IMR-90 (cell line): ENCODE measurements around the gene ZSCAN25. TPM values are rescaled to one million over a fixed set of nuclear protein-coding genes. Genes with fewer than 3 reads are reported as not detected.

Source experiments
- ATAC-seq: fragments of 200-7000 bp; cut with Tn5 transposase; 2 replicates; pipeline ENCODE4 v1.9.1; 2020; ENCODE audit warnings: low read depth, mild to moderate bottlenecking, moderate library complexity
- BruUV-seq: library from RNA; stranded (reverse); fragments of 400-500 nt; replicated peaks from 2 replicates; lab custom pipeline; 2021; lab: Mats Ljungman, UMichigan
- CTCF ChIA-PET: fragments of 300-600 bp; formaldehyde crosslinking; extraction: SDS; loops from one replicate; lab custom pipeline; 2021; ENCODE audit warnings: antibody characterized with exemption; lab: Yijun Ruan, JAX
- POLR2A ChIA-PET: fragments of 300-600 bp; sonication (Branson Sonifier 250); formaldehyde crosslinking; loops from one replicate; lab custom pipeline; 2022; ENCODE audit warnings: antibody characterized with exemption; ENCODE audit not compliant: unreplicated experiment; lab: Charles Lee
- DNase-seq: peaks from one replicate; pipeline ENCODE4 v3.0.0; 2013
- H2AFZ ChIP-seq: replicated peaks from 2 replicates; pipeline ENCODE3; 2013; ENCODE audit warnings: low read length, mild to moderate bottlenecking; ENCODE audit not compliant: poor library complexity
- H2AK5ac ChIP-seq: 2 replicates; pipeline ENCODE4 v1.6.1; 2013; ENCODE audit warnings: low read depth, low read length, inconsistent platforms
- H2AK9ac ChIP-seq: replicated peaks from 2 replicates; pipeline ENCODE3; 2013; ENCODE audit warnings: mild to moderate bottlenecking, low read depth, low read length, moderate library complexity; ENCODE audit not compliant: poor library complexity
- H2BK120ac ChIP-seq: 2 replicates; pipeline ENCODE4 v1.6.1; 2013; ENCODE audit warnings: low read depth, low read length, inconsistent platforms
- H2BK15ac ChIP-seq: 3 replicates; pipeline ENCODE4 v1.6.1; 2013; ENCODE audit warnings: low read depth, low read length, inconsistent platforms
- H2BK20ac ChIP-seq: 2 replicates; pipeline ENCODE4 v1.6.1; 2013; ENCODE audit warnings: low read depth, mild to moderate bottlenecking, inconsistent platforms, low read length, moderate library complexity
- H2BK5ac ChIP-seq: 2 replicates; pipeline ENCODE4 v1.6.1; 2013; ENCODE audit warnings: mild to moderate bottlenecking, low read depth, low read length, inconsistent platforms; ENCODE audit not compliant: poor library complexity, severe bottlenecking
- H3K14ac ChIP-seq: replicated peaks from 2 replicates; pipeline ENCODE4 v1.6.1; 2013; ENCODE audit warnings: low read depth, low read length, inconsistent platforms
- H3K18ac ChIP-seq: 2 replicates; pipeline ENCODE4 v1.6.1; 2013; ENCODE audit warnings: low read depth, low read length, control low read depth
- H3K23ac ChIP-seq: 2 replicates; pipeline ENCODE4 v1.6.1; 2013; ENCODE audit warnings: low read depth, low read length, inconsistent platforms
- H3K27ac ChIP-seq: 2 replicates; pipeline ENCODE4 v1.5.1; 2013; ENCODE audit warnings: mild to moderate bottlenecking, control low read depth, low read length; ENCODE audit not compliant: insufficient read depth
- H3K27me3 ChIP-seq: 2 replicates; pipeline ENCODE4 v1.6.1; 2013; ENCODE audit warnings: low read length; ENCODE audit not compliant: control insufficient read depth, insufficient read depth
- H3K36me3 ChIP-seq: 2 replicates; pipeline ENCODE4 v1.6.1; 2013; ENCODE audit warnings: low read length, mixed read lengths; ENCODE audit not compliant: control insufficient read depth, insufficient read depth
- H3K4ac ChIP-seq: 2 replicates; pipeline ENCODE4 v1.6.1; 2013; ENCODE audit warnings: low read depth, low read length, inconsistent platforms
- H3K4me1 ChIP-seq: 2 replicates; pipeline ENCODE4 v1.6.1; 2013; ENCODE audit warnings: low read length, mixed read lengths; ENCODE audit not compliant: control insufficient read depth, insufficient read depth
- H3K4me2 ChIP-seq: 2 replicates; pipeline ENCODE4 v1.6.1; 2013; ENCODE audit warnings: low read depth, mild to moderate bottlenecking, control low read depth, low read length, moderate library complexity
- H3K4me3 ChIP-seq: 2 replicates; pipeline ENCODE4 v1.5.1; 2013; ENCODE audit warnings: low read depth, mild to moderate bottlenecking, control low read depth, low read length, moderate library complexity; ENCODE audit not compliant: insufficient read depth
- H3K56ac ChIP-seq: 2 replicates; pipeline ENCODE4 v1.6.1; 2013; ENCODE audit warnings: low read length, inconsistent platforms; ENCODE audit not compliant: insufficient read depth; ENCODE audit errors: extremely low read depth
- H3K79me1 ChIP-seq, 2 experiments: 2 replicates each; pipeline ENCODE4 v1.6.1; 2013; ENCODE audit warnings: low read length in 2 of 2, inconsistent platforms in 1 of 2, low read depth in 1 of 2
- H3K9ac ChIP-seq: 2 replicates; pipeline ENCODE4 v1.6.1; 2013; ENCODE audit warnings: low read depth, low read length, control low read depth
- H3K9me1 ChIP-seq: 2 replicates; pipeline ENCODE4 v1.6.1; 2013; ENCODE audit warnings: low read length, inconsistent platforms; ENCODE audit not compliant: insufficient read depth
- H3K9me3 ChIP-seq: 2 replicates; pipeline ENCODE4 v1.6.1; 2013; ENCODE audit warnings: low read length; ENCODE audit not compliant: control insufficient read depth, insufficient read depth
- H4K20me1 ChIP-seq: 2 replicates; pipeline ENCODE4 v1.6.1; 2013; ENCODE audit warnings: low read length, inconsistent platforms; ENCODE audit not compliant: insufficient read depth
- H4K5ac ChIP-seq: 2 replicates; pipeline ENCODE4 v1.6.1; 2013; ENCODE audit warnings: mild to moderate bottlenecking, low read depth, low read length, control low read depth
- H4K8ac ChIP-seq, 2 experiments: 2 replicates each; pipeline ENCODE4 v1.6.1; 2013; ENCODE audit warnings: low read depth in 2 of 2, low read length in 2 of 2, control low read depth in 1 of 2, inconsistent platforms in 1 of 2
- H4K91ac ChIP-seq: 2 replicates; pipeline ENCODE4 v1.6.1; 2013; ENCODE audit warnings: low read depth, low read length, inconsistent platforms; ENCODE audit not compliant: insufficient read depth
- BHLHE40 ChIP-seq: fragments of 150-350 bp; IDR thresholded peaks from 2 replicates; pipeline ENCODE4 v1.6.1; 2016; ENCODE audit warnings: mild to moderate bottlenecking, low read depth, low read length
- CHD1 ChIP-seq: IDR thresholded peaks from 2 replicates; pipeline ENCODE4 v1.6.1; 2012; ENCODE audit warnings: low read depth, low read length, improper control_type of control experiment
- MAZ ChIP-seq: IDR thresholded peaks from 2 replicates; pipeline ENCODE4 v1.6.1; 2012; ENCODE audit warnings: low read depth, mild to moderate bottlenecking, low read length, improper control_type of control experiment, moderate library complexity, borderline replicate concordance
- NFE2L2 ChIP-seq: fragments of 150-350 bp; IDR thresholded peaks from 2 replicates; pipeline ENCODE4 v1.6.1; 2016; ENCODE audit warnings: low read depth, mild to moderate bottlenecking, low read length
- WGBS, 2 experiments: methylation state at CpG; one replicate each; pipeline versions ENCODE4 v1.1.5 to v1.1.7; 2013; ENCODE audit warnings: missing lambda C conversion rate in 2 of 2; ENCODE audit not compliant: insufficient read length in 1 of 2; ENCODE audit errors: extremely low coverage in 2 of 2; 5-methylcytosine and 5-hydroxymethylcytosine counted together
- dilution Hi-C: fragments of 300-500 bp; cut with HindIII; formaldehyde crosslinking; loops from one replicate; pipeline ENCODE4 v1.14.3; 2018; ENCODE audit warnings: low sequenced_read_pairs; ENCODE audit not compliant: unreplicated experiment
- in situ Hi-C: fragments of 300-500 bp; cut with MboI; formaldehyde crosslinking; loops from 3 replicates; pipeline ENCODE4 v1.14.3; 2019; ENCODE audit warnings: low sequenced_read_pairs, inconsistent platforms, mixed read lengths
- intact Hi-C: fragments of 100-400 bp; cut with micrococcal nuclease; formaldehyde crosslinking; loops from 2 replicates; pipeline ENCODE4 v1.10.0; 2022
- polyA plus RNA-seq, 3 experiments: library from polyadenylated mRNA; depleted of rRNA; stranded (reverse); fragments of >200 nt; gene quantifications; 2 replicates each; pipeline ENCODE4 v1.2.3, GENCODE V29; 2012; ENCODE audit warnings: low replicate concordance in 1 of 3
- total RNA-seq: library from RNA; depleted of rRNA; stranded (reverse); fragments of >200 nt; gene quantifications from 2 replicates; pipeline ENCODE4 v1.2.3, GENCODE V29; 2012
- TF ChIP-seq, protein P1 (sequence below): fragments of 150-350 bp; IDR thresholded peaks from 2 replicates; pipeline ENCODE4 v1.6.1; 2017; ENCODE audit warnings: mild to moderate bottlenecking, antibody characterized with exemption, low read length, low read depth

Gene ZSCAN25
- total and polyA plus RNA-seq, 2 of the 4 experiments (the other 2 are of a cell fraction): 6.2 to 9.0 TPM

- H4K5ac ChIP-seq: no peak overlapping the region
- no TSS peak for BruUV-seq
- H2BK5ac ChIP-seq: no peak overlapping the region
- no peak overlapping the region for H2BK15ac ChIP-seq
- no peaks in the 10 kb centered on the region for H4K20me1 ChIP-seq
- POLR2A ChIA-PET: no interaction called here
- no peaks in the 10 kb centered on the region for H3K9me3 ChIP-seq
- no peak overlapping the region for H2BK120ac ChIP-seq
- no peak overlapping the region for H3K4me2 ChIP-seq
- H3K79me1 ChIP-seq: no peaks in the 10 kb centered on the region
- H4K91ac ChIP-seq: no peak overlapping the region
- no peaks in the 10 kb centered on the region for H3K27me3 ChIP-seq
- no peak overlapping the region for H3K56ac ChIP-seq
- ATAC-seq: no peak
- H3K23ac ChIP-seq: no peak overlapping the region
- H3K36me3 ChIP-seq: no peaks in the 10 kb centered on the region
- dilution Hi-C loops: no loop called here
- H2AK5ac ChIP-seq: no peak overlapping the region
- no peak overlapping the region for H2AFZ ChIP-seq
- no CpG with 5 or more reads among the region's 7 CpGs for WGBS, 2 experiments
- no peak overlapping the region for H3K4ac ChIP-seq
- H2AK9ac ChIP-seq: no peak overlapping the region
- in situ Hi-C loops: no loop called here
- intact Hi-C loops: no loop called here
- H3K27ac ChIP-seq: no peak overlapping the region
- no peak overlapping the region for H3K9ac ChIP-seq
- CTCF ChIA-PET: no interaction called here
- no peak overlapping the region for H3K4me3 ChIP-seq
- no peaks in the 10 kb centered on the region for H3K4me1 ChIP-seq
- H3K14ac ChIP-seq: no peak overlapping the region
- H3K9me1 ChIP-seq: 0 out of 2 replicates have a peak, but pooled peaks cover 3% of the 10 kb centered on the region
- no peak overlapping the region for H3K18ac ChIP-seq
- H4K8ac ChIP-seq: no peak overlapping the region
- H2BK20ac ChIP-seq: no peak overlapping the region
- no peak for TF ChIP-seq CHD1
- no peak for TF ChIP-seq MAZ
- no peak for TF ChIP-seq NFE2L2
- TF ChIP-seq BHLHE40: no peak
- TF ChIP-seq, protein P1, sequence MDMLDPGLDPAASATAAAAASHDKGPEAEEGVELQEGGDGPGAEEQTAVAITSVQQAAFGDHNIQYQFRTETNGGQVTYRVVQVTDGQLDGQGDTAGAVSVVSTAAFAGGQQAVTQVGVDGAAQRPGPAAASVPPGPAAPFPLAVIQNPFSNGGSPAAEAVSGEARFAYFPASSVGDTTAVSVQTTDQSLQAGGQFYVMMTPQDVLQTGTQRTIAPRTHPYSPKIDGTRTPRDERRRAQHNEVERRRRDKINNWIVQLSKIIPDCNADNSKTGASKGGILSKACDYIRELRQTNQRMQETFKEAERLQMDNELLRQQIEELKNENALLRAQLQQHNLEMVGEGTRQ: no peak
- DNase-seq: no peak
Measured at GRCh38 chr7:99672573-99672972, 55.8 kb downstream of the ZSCAN25 start.
